ENCODE data around the gene AIMP1.

- TF ChIP-seq, protein P1, sequence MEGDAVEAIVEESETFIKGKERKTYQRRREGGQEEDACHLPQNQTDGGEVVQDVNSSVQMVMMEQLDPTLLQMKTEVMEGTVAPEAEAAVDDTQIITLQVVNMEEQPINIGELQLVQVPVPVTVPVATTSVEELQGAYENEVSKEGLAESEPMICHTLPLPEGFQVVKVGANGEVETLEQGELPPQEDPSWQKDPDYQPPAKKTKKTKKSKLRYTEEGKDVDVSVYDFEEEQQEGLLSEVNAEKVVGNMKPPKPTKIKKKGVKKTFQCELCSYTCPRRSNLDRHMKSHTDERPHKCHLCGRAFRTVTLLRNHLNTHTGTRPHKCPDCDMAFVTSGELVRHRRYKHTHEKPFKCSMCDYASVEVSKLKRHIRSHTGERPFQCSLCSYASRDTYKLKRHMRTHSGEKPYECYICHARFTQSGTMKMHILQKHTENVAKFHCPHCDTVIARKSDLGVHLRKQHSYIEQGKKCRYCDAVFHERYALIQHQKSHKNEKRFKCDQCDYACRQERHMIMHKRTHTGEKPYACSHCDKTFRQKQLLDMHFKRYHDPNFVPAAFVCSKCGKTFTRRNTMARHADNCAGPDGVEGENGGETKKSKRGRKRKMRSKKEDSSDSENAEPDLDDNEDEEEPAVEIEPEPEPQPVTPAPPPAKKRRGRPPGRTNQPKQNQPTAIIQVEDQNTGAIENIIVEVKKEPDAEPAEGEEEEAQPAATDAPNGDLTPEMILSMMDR (IDR thresholded peaks at IDR 0.05; ENCODE audit: insufficient read depth, low read depth, low read length): no peak
- TF ChIP-seq EZH2 (IDR thresholded peaks at IDR 0.05; ENCODE audit: insufficient read depth, low read length): no peak
Observed at GRCh38 chr4:106344647-106344970, 28.3 kb downstream of the AIMP1 start.

Data from astrocyte (in vitro differentiated cells and primary cell).